Central memory CD8-positive, alpha-beta T cell (primary cell): ENCODE data around the gene ZG16.
A peak's percentile ranks its signal among the peaks of the same experiment; 100 is the strongest.
"Not testable (repeated sequence)": the region's sequence is repeated elsewhere in the genome, so short reads cannot be mapped to it uniquely, and the experiment has no call there.

Source experiments
- ATAC-seq: fragments of 150-1000 bp; cut with Tn5 transposase; replicated peaks from 2 replicates; pipeline ENCODE4 v1.10.0; 2022; ENCODE audit warnings: mild to moderate bottlenecking, moderate FRiP score, moderate number of reproducible peaks; ENCODE audit not compliant: poor library complexity, severe bottlenecking; ENCODE audit errors: extremely low read depth
- DNase-seq, 2 donors: peaks; one replicate each; pipeline ENCODE4 v3.0.0; 2021; ENCODE audit warnings: low spot score in 2 of 2
- H3K27ac Mint-ChIP-seq: one replicate; pipeline ENCODE4 v1.8.0; 2022; ENCODE audit warnings: low read depth, mild to moderate bottlenecking, moderate library complexity, mixed read lengths
- H3K27me3 Mint-ChIP-seq: one replicate; pipeline ENCODE4 v1.8.0; 2022; ENCODE audit warnings: mixed read lengths
- H3K36me3 Mint-ChIP-seq: one replicate; pipeline ENCODE4 v1.8.0; 2022; ENCODE audit warnings: mild to moderate bottlenecking, moderate library complexity, mixed read lengths; ENCODE audit not compliant: insufficient read depth
- H3K4me1 Mint-ChIP-seq: one replicate; pipeline ENCODE4 v1.8.0; 2022; ENCODE audit warnings: mixed read lengths
- H3K4me3 Mint-ChIP-seq: one replicate; pipeline ENCODE4 v1.8.0; 2022; ENCODE audit warnings: mild to moderate bottlenecking, moderate library complexity, mixed read lengths
- H3K9me3 Mint-ChIP-seq: one replicate; pipeline ENCODE4 v1.8.0; 2022; ENCODE audit warnings: mixed read lengths

ZG16 gene

GRCh38 chr16:29777576-29778350, at the start of gene ZG16:
Gene ZG16, plus strand, starts transcription at chr16:29778256. Its CDS starts 1,011 bp downstream, at chr16:29779267.
- Mint-ChIP-seq H3K4me3 (no peak within 1 kb of the TSS), H3K36me3 (peaks cover 2% of the 10 kb centered on the region), H3K9me3 (no peaks in the 10 kb centered on the region), H3K27me3 (no peaks in the 10 kb centered on the region), H3K27ac (no peak within 1 kb of the TSS), H3K4me1 (peaks cover 17% of the 10 kb centered on the region)
- DNase-seq: no peak
- ATAC-seq: no peak

GRCh38 chr16:29729116-29729521, 48.9 kb upstream of the ZG16 start:
- no peak overlapping the region for H3K27ac Mint-ChIP-seq
- no peaks in the 10 kb centered on the region for H3K9me3 Mint-ChIP-seq
- H3K4me1 Mint-ChIP-seq: peaks cover 13% of the 10 kb centered on the region
- DNase-seq (no peak), ATAC-seq (no peak)
- H3K27me3 Mint-ChIP-seq: no peaks in the 10 kb centered on the region
- peaks cover 1% of the 10 kb centered on the region for H3K36me3 Mint-ChIP-seq
- no peak overlapping the region for H3K4me3 Mint-ChIP-seq

GRCh38 chr16:29730649-29731048, 47.4 kb upstream of the ZG16 start:
- no peaks in the 10 kb centered on the region for H3K9me3 Mint-ChIP-seq
- ATAC-seq: no peak
- no peak overlapping the region for H3K4me3 Mint-ChIP-seq
- H3K4me1 Mint-ChIP-seq: peaks cover 22% of the 10 kb centered on the region
- no peak overlapping the region for H3K27ac Mint-ChIP-seq
- peaks cover 1% of the 10 kb centered on the region for H3K36me3 Mint-ChIP-seq
- no peaks in the 10 kb centered on the region for H3K27me3 Mint-ChIP-seq
- no peak for DNase-seq

- not testable (repeated sequence) for H3K36me3 Mint-ChIP-seq, H3K9me3 Mint-ChIP-seq, H3K27me3 Mint-ChIP-seq, DNase-seq
- Mint-ChIP-seq H3K4me1 (peaks cover 36% of the 10 kb centered on the region), H3K4me3 (peak overlapping the region; percentile 16), H3K27ac (peak overlapping the region; percentile 10)
- ATAC-seq: peak; percentile 78
Observed at GRCh38 chr16:29731768-29732601, 46.1 kb upstream of the ZG16 start.

- Mint-ChIP-seq H3K4me1 (peaks cover 61% of the 10 kb centered on the region), H3K27ac (peak overlapping the region; percentile 41), H3K9me3 (no peaks in the 10 kb centered on the region)
Observed at GRCh38 chr16:29734786-29735185, 43.3 kb upstream of the ZG16 start.

GRCh38 chr16:29736112-29736511, 41.9 kb upstream of the ZG16 start:
- Mint-ChIP-seq H3K36me3 (peaks cover 22% of the 10 kb centered on the region), H3K27me3 (no peaks in the 10 kb centered on the region), H3K9me3 (no peaks in the 10 kb centered on the region), H3K4me3 (peak overlapping the region; percentile 41), H3K27ac (peak overlapping the region; percentile 41), H3K4me1 (peaks cover 70% of the 10 kb centered on the region)
- no peak for ATAC-seq
- no peak for DNase-seq

More at GRCh38 chr16:29734786-29735185, 43.3 kb upstream of the ZG16 start:
- H3K27me3 Mint-ChIP-seq: no peaks in the 10 kb centered on the region
- H3K36me3 Mint-ChIP-seq: peaks cover 16% of the 10 kb centered on the region
- no peak overlapping the region for H3K4me3 Mint-ChIP-seq
- no peak for ATAC-seq
- DNase-seq: no peak

GRCh38 chr16:29736764-29737163, 41.3 kb upstream of the ZG16 start:
- no peaks in the 10 kb centered on the region for H3K9me3 Mint-ChIP-seq
- DNase-seq (no peak), ATAC-seq (no peak)
- H3K27me3 Mint-ChIP-seq: no peaks in the 10 kb centered on the region
- H3K27ac Mint-ChIP-seq: peak overlapping the region; percentile 41
- H3K4me3 Mint-ChIP-seq: peak overlapping the region; percentile 69
- peaks cover 29% of the 10 kb centered on the region for H3K36me3 Mint-ChIP-seq
- peaks cover 73% of the 10 kb centered on the region for H3K4me1 Mint-ChIP-seq

GRCh38 chr16:29737713-29738112, 40.3 kb upstream of the ZG16 start:
- Mint-ChIP-seq H3K9me3 (no peaks in the 10 kb centered on the region), H3K4me3 (peak overlapping the region; percentile 69), H3K27ac (peak overlapping the region; percentile 41)

GRCh38 chr16:29738514-29738913, 39.5 kb upstream of the ZG16 start:
- ATAC-seq (peak; percentile 95), DNase-seq (peak in 1 of 2 donors; percentile 73)
- Mint-ChIP-seq H3K36me3 (peaks cover 46% of the 10 kb centered on the region), H3K4me1 (peaks cover 75% of the 10 kb centered on the region), H3K27me3 (no peaks in the 10 kb centered on the region), H3K9me3 (no peaks in the 10 kb centered on the region), H3K27ac (peak overlapping the region; percentile 41), H3K4me3 (peak overlapping the region; percentile 69)

More at GRCh38 chr16:29737713-29738112, 40.3 kb upstream of the ZG16 start:
- Mint-ChIP-seq H3K4me1 (peaks cover 70% of the 10 kb centered on the region), H3K27me3 (no peaks in the 10 kb centered on the region), H3K36me3 (peaks cover 38% of the 10 kb centered on the region)
- ATAC-seq (no peak), DNase-seq (no peak)

GRCh38 chr16:29739927-29740629, 38.0 kb upstream of the ZG16 start:
- not testable (repeated sequence) for H3K9me3 Mint-ChIP-seq, ATAC-seq, DNase-seq, H3K27me3 Mint-ChIP-seq
- Mint-ChIP-seq H3K4me1 (peaks cover 81% of the 10 kb centered on the region), H3K27ac (peak overlapping the region; percentile 41), H3K4me3 (peak overlapping the region; percentile 6), H3K36me3 (peaks cover 58% of the 10 kb centered on the region)

- DNase-seq, H3K27me3 Mint-ChIP-seq, H3K9me3 Mint-ChIP-seq, ATAC-seq: not testable (repeated sequence)
- H3K27ac Mint-ChIP-seq: peak overlapping the region; percentile 99
- peak overlapping the region; percentile 6 for H3K4me3 Mint-ChIP-seq
- peaks cover 80% of the 10 kb centered on the region for H3K4me1 Mint-ChIP-seq
- H3K36me3 Mint-ChIP-seq: peaks cover 64% of the 10 kb centered on the region
Observed at GRCh38 chr16:29740630-29741015, 37.4 kb upstream of the ZG16 start.

GRCh38 chr16:29742683-29743275, 35.3 kb upstream of the ZG16 start:
- Mint-ChIP-seq H3K9me3 (no peaks in the 10 kb centered on the region), H3K36me3 (peaks cover 71% of the 10 kb centered on the region), H3K27me3 (no peaks in the 10 kb centered on the region), H3K4me1 (peaks cover 77% of the 10 kb centered on the region), H3K27ac (peak overlapping the region; percentile 99), H3K4me3 (peak overlapping the region; percentile 96)
- ATAC-seq: no peak
- DNase-seq: no peak
